HG02943 (cell line): ENCODE measurements around the gene UGT1A10.
"Not testable (repeated sequence)": the region's sequence is repeated elsewhere in the genome, so short reads cannot be mapped to it uniquely, and the experiment has no call there.

Experiments used
- ATAC-seq: cut with Tn5 transposase; IDR thresholded peaks from one replicate; pipeline ENCODE4 v1.9.1; 2021; ENCODE audit warnings: mild to moderate bottlenecking, low read depth, moderate library complexity; ENCODE audit not compliant: unreplicated experiment

UGT1A10 gene

DNA sequence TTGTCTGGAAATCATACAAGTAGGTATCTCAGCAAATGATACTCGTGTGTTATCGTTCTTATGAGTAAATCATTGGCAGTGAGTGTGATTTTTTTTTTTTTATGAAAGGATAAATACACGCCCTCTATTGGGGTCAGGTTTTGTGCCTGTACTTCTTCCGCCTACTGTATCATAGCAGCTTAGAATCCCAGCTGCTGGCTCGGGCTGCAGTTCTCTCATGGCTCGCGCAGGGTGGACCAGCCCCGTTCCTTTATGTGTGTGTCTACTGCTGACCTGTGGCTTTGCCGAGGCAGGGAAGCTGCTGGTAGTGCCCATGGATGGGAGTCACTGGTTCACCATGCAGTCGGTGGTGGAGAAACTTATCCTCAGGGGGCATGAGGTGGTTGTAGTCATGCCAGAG is at the start of gene UGT1A10:
Gene UGT1A10, plus strand, starts transcription at position 143 of the 400 bp plus-strand sequence. Its CDS starts 75 bp downstream, at position 218.
- ATAC-seq = not testable (repeated sequence)

DNA sequence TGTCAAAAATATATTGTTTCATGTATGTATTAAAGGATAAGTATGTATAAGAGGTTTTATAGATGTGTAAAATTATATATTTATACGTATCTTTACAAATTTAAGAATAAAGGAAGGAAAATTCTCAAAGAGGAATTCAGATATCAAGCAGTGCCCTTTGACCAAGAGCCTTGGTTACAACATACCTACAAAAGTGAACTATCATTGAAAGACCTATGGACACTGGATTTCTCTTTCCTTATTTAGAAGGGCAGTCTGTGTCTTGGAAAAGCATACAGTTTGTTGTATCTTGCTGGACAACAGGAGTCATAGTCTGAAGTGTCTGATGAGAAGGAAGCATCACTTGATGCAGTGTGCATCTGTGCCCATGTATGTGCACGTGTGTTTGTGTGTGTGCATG is 47.8 kb upstream of the UGT1A10 start:
- ATAC-seq = no peak

DNA sequence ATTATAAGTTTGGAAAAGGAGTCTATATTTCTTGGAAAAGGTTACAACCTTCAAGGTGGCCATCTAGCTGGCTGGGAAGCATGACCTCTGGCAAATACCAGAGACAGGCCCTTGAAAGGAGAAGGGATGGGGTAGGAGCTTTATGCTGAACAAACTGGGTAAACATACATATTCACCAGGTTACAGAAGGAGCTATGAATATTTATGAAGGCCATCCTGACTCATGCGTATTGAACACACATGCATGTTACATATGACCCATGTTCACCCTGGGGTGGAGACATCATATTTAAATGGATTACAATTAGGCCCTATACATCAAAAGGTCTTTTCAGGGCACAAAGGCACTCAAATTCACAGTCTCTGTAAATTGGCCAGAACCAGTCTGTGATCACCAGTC is 43.5 kb upstream of the UGT1A10 start:
- ATAC-seq = not testable (repeated sequence)

DNA sequence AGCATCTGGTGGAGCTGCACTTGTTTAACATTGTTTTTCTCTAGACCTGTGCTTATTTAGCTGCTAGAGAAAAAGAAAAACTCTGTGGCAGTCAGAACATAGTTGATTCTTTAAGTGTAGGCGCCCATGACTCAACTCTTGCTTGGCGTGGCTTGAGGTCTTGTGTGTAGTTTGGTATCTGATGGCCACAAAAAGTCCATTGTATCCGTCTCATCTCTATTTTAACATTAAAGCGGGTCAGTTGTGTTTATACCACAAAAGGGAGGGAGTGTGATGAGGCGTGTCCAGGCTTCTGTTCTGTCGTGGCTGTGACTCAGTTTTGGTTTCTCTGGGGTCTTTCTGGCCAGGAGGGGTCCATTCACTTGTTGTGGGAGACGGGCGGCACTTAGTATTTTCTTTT is 43.0 kb upstream of the UGT1A10 start:
- no peak for ATAC-seq

DNA sequence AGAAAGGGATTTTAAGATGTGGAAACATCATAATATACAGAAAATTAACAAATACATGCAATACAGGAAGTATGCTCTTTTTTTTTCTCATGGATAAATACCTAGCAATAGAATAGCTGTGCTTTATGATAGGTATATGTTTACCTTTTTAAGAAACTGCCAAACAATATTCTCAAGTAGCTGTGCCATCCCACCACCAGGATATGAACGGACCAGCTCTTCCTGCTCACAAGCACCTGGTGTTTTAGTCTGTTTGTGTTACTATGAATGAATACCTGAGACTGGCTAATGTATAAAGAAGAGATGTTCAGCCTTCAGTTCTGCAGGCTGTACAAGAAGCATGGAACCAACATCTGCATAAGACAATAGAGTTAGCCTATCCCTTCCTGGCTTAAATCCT is 38.7 kb upstream of the UGT1A10 start:
- ATAC-seq = no peak

DNA sequence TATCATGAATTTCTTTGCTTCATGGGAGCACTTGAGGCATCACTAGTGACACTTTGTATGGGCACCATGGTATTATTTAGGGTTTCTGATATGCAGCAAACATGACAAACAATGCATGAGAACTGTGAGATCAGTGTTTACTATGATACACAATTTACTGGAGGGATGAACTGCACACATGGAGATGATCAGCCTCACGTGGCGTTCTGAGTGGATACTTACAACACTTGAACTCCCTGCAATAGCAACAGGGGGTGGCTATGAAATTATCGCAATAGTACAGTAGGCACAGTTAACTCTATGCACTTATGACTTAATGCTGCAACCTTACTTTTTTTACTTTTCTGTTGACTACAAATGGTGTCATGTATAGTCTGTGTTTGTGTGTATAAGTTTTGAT is 37.3 kb upstream of the UGT1A10 start:
- ATAC-seq = no peak

DNA sequence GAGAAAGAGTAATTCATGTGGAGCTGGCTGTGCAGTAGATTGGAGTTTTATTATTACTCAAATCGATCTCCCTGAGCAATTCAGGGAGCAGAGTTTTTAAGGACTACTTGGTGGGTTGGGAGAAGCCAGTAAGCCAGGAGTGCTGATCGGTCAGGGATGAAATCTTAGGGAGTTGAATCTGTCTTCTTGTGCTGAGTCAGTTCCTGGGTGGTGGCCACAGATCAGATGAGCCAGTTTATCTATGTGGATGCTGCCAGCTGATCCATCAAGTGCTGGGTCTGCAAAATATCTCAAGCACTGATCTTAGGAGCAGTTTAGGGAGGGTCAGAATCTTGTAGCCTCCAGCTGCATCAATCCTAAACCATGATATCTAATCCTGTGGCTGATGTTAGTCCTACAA is 35.9 kb upstream of the UGT1A10 start:
- ATAC-seq = no peak

DNA sequence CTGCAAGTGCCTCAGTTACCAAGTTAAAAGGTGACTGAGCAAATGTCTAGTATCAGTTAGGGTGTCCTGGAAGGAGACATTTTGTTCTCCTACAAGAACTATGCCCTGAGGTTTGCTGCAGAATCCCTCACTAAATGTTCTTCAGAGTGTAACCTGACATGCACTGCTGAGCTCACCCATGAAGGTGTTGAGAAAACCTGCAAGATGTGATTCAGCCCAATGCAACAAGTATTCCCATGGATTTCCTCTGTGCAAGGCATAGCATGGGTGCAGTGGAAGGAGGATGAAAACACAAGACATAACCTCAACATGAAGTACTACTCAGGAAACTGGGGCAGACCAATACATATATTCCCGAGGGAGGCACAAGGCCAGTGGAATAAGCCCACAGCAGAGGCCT is 34.2 kb upstream of the UGT1A10 start:
- no peak for ATAC-seq

DNA sequence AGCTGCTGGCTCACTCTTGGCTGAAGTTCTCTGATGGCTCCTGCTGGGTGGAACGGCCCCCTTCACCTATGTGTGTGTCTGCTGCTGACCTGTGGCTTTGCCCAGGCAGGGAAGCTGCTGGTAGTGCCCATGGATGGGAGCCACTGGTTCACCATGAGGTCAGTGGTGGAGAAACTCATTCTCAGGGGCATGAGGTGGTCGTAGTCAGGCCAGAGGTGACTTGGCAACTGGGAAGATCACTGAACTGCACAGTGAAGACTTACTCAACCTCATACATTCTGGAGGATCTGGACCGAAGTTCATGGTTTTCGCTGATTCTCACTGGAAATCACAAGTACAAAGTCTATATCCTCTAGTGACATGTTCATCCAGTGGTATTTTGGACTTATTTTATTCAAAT is 32.7 kb upstream of the UGT1A10 start:
- ATAC-seq = no peak

DNA sequence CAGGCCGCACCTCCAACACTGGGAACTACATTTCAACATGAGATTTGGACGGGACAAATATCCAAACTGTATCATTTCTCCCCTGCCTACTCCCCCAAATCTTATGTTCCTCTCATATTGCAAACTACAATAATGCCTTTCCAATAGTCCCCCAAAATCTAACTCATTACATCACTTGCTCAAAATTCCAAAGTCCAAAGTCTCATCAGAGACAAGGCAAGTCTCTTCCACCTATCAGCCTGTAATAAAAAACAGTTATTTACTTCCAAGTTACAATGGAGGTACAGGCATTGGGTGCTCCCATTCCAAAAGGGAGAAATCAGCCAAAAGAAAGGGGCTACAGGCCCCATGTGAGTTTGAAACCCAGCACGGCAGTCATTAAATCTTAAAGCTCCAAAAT is 31.4 kb upstream of the UGT1A10 start:
- no peak for ATAC-seq

DNA sequence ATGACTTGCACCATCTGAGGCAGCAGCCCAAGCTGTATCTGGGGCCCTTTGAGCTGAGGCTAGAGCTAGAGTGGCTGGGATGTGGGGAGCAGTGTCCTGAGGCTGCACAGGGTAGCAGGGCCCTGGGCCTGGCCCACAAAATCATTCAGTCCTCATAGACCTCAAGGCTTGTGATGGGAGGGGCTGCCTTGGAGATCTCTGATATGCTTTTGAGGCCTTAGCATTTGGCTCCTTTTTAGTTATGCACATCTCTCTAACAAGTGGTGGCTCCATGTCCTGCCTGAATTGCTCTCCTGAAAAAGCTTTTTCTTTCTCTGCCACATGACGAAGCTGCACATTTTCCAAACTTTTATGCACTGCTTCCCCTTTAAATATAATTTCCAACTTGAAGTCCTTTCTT is 30.6 kb upstream of the UGT1A10 start:
- ATAC-seq = no peak

DNA sequence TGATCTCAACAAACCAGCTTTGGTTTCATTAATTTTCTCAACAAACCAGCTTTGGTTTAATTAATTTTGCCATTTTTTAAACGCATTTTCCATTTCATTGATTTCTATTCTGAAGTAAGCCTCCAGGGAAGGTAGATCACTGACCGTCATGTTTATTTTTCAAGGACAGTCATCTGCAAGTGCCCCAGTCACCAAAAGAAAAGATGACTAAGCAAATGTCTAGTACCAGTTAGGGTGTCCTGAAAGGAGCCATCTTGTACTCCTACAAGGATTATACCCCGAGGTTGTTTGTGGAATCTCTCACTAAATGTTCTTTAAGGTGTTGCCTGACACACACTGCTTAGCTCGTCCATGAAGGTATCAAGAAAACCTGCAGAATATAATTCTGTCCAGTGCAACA is 25.0 kb upstream of the UGT1A10 start:
- ATAC-seq = no peak

DNA sequence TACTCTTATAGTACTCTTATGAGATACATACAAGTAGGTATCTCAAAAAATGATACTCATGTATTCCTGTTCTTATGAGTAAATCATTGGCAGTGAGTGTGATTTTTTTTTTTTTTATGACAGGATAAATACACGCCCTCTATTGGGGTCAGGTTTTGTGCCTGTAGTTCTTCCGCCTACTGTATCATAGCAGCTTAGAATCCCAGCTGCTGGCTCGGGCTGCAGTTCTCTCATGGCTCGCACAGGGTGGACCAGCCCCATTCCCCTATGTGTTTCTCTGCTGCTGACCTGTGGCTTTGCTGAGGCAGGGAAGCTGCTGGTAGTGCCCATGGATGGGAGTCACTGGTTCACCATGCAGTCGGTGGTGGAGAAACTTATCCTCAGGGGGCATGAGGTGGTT is 18.8 kb upstream of the UGT1A10 start, which contains the start of gene UGT1A8:
Gene UGT1A8, plus strand, starts transcription at position 158 of the 400 bp plus-strand sequence. Its CDS starts 75 bp downstream, at position 233.
- ATAC-seq = not testable (repeated sequence)

DNA sequence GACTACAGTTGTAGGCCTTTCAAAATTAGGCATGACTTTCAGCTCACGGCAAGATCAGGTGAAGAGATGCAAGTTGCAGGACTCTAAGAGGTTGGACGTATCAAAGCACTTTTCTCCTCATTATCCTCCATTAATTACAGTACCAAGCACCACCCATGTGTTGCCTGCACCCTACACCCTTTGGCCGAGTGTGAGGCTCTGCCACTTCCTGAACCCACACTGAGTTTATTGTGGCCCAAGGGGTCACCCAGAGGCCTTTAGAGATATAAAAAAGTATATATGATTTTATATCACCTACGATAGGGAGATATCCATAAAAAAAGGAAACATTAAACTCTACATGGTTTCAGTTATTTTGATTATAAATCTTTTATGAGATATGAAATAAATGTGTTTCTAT is 16.0 kb upstream of the UGT1A10 start:
- ATAC-seq = no peak

DNA sequence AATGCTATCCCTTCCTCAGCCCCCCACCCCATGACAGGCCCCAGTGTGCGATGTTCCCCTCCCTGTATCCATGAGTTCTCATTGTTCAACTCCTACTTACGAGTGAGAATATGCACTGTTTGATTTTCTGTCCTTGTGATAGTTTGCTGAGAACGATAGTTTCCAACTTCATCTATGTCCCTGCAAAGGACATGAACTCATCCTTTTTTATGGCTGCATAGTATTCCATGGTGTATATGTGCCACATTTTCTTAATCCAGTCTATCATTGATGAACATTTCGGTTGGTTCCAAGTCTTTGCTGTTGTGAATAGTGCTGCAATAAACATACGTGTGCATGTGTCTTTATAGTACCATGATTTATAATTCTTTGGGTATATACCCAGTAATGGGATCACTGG is 14.4 kb upstream of the UGT1A10 start:
- ATAC-seq = not testable (repeated sequence)

DNA sequence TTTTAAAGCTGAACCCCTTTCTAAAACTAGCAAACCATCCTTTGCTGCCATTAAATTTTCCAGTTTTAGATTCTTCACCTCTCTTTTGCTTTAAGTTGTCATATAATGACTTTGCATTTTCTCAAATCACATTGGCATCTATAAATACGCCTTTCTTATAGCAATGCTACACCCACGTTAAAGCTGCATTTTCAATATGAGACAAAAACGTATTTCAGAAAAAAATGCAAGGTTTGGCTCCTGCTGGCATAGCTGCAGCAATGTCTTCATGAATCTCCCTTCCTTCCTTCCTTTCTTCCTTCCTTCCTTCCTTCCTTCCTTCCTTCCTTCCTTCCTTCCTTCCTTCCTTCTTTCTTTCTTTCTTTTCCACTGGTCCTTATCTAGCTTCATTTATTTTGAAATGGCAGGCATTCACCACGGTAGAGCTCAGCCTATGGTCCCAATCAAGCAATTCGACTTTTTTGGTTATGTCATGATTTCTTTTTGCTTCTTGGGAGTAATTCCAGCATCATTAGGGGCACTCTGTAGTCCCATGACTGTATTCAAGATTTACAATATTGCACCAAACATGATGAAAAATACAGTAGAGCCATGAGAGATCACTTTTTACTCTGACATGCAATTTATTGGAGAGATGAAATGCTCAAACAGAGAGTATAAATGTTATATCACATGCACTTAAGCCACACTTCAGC is 8.8 kb upstream of the UGT1A10 start:
- ATAC-seq = no peak

DNA sequence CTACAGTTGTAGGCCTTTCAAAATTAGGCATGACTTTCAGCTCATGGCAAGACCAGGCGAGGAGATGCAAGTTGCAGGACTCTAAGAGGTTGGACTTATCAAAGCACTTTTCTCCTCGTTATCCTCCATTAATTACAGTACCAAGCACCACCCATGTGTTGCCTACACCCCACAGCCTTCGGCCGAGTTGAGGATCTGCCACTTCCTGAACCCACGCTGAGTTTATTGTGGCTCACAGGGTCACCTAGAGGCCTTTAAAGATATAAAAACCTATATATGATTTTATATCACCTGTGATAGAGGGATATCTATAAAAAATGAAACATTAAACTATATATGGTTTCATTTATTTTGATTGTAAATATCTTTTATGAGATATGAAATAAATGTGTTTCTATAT is 2.6 kb downstream of the UGT1A10 start:
- no peak for ATAC-seq

DNA sequence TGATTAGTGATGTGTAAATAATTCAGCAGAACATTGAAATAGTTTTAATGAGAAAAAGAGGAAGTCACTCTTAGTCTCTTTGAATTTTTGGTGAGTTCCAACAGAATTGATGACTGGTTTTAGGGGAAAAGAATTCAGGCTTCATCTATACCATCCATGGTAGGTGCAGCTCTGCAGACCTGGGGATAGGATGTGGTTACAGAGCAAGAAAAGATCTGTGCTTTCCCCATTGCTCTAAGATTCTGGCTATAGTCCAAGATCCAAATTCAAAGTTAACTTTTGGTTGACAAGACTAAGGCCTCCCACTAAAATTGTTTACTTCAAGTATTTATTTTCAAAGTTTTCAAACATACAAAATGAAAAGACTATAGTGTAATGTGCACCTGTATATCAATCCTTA is 3.6 kb downstream of the UGT1A10 start:
- ATAC-seq = no peak

DNA sequence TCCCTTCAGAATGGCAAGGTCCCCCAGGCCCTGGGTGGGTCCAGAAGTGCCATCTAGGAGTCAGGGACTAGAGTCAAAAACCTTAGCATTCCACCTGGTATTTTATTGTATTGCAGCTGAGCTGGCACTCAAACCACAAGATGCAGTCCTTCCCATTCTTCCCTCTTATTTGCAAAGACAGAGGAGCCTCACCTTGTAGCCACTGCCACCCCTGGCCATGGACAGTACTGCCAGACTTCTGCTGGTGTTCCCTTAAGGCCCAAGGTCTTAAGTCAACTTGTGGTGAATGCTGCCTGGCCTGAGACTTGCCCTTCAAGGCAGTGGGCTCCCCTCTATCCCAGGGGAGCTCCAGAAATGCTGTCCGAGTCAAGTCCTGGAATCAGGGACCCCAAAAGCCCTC is 6.9 kb downstream of the UGT1A10 start:
- ATAC-seq = no peak

DNA sequence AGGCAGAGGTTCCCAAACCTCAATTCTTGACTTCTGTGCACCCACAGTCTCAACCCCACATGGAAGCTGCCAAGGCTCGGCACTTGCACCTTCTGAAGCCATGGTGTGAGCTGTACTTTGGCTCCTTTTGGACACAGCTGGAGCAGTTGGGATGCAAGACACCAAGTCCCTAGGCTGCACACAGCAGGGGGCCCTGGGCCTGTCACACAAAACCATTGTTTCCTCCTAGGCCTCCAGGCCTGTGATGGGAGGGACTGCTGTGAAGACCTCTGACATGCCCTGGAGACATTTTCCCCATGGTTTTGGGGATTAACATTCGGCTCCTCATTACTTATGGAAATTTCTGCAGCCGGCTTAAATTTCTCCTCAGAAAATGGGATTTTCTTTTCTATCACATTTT is 9.8 kb downstream of the UGT1A10 start:
- ATAC-seq = not testable (repeated sequence)

DNA sequence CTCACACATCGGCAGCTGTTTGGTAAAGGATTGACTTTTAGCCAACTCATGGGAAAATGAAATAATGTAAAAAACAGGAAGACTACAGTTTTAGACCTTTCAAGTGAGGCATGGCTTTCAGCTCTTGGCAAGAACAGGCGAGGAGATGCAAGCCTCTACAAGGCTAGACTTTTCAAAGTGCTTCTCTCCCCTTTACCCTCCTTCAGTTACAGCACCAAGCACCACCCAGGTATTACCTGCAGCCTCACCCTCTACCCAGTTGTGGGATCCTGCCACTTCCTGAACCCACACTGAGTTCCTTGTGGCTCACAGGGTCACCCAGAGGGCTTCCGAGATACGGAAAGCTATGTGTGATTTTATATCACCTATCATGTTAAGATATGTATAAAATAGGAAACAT is 14.7 kb downstream of the UGT1A10 start:
- ATAC-seq = no peak

DNA sequence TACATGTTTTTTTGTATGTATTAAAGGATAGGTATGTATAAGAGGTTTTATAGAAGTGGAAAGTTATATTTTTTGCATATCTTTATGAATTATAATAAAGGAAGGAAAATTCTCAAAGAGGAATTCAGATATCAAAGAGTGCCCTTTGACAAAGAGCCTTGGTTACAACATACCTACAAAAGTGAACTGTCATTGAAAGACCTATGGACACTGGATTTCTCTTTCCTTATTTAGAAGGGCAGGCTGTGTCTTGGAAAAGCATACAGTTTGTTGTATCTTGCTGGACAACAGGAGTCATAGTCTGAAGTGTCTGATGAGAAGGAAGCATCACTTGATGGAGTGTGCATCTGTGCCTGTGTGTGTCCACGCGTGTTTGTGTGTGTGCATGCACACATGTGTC is 15.2 kb downstream of the UGT1A10 start:
- no peak for ATAC-seq

DNA sequence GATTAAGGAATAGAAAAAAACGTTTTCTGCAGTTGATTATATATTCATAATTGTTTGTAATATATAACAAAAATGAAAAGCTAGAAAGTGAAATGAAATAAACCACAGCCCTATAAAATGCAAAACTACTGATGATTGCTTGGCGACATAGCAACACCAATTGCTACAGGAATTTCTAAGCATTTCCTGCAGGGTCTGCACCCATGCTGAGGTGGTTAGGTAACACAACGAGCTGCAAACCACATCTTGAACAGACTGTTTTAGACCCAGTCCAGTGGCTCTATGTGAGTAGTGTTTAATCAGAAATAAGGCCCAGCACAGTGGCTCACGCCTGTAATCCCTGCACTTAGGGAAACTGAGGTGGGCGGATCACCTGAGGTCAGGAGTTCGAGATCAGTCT is 18.3 kb downstream of the UGT1A10 start:
- no peak for ATAC-seq
